Measurements from ENCODE around the gene GATM.
"Not testable (repeated sequence)": the region's sequence is repeated elsewhere in the genome, so short reads cannot be mapped to it uniquely, and the experiment has no call there.

The GATM gene

DNA sequence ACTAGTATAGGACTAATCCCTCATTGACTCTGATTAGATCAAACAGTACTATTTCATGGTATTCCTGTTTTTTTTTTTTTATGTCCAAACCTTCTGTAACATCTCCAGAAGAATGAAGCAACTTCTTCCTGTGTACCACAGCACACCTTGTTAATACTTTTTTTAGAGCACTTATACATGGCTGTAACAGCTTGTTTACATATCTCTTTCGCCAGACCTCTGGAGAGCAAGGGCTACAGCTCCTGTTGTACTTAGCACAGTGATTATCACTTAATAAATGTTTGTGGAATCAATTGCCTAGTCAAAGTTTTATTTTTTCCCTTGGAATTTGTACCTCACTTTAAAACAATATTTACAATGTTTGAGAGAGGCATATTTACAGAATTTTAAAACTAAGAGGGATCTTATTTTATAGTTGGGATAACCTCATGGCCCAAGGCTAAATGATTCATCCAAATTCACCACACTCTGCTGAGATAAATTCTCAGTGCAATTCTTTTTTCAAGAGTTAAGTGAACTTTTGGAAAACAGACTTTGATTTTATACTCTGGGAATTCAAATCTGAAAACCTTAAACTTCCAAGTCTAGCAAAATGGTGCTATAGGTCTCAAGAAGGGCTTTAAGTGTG is 9.2 kb upstream of the GATM start:
- no peak for DNase-seq (ENCODE audit: low spot score)

DNA sequence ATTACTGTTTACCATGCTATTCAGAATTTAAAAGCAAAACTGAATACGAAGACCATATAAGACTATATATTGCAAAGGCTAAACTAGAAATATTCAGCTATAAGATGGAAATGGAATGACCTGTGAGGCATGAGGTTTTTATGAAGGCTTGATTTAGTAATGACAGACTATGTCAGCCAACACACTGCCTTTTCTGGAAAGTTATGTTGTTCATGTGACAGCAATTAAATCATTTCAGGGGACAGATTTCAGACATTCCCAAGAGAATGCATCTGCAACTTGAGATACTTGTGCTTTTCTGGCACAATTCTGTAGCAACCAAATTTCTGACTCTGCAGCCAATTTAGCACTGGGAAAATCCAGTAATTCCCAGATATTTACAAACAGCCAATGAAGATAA is 8.6 kb upstream of the GATM start:
- no peak for DNase-seq (ENCODE audit: low spot score)

DNA sequence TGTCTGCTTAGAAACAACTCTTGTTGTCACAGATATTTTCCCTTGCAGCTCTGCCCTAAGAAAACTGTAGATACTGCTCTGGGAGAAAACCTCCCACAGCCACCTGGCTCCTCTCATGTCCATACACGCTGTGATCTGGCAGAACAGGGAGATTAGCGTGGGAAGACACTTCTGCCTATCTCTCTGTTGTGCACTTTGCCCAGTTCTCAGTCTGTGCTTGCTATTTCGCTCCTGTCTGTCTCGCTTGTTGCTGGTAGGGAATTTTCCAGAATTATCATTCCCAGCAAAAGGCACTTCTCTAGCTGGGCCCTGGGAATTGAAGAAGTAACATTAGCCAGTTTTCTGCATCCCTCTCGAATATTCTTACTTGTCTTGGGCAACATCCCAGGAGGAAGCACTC is 8.1 kb upstream of the GATM start:
- DNase-seq (ENCODE audit: low spot score): peak; percentile 78

DNA sequence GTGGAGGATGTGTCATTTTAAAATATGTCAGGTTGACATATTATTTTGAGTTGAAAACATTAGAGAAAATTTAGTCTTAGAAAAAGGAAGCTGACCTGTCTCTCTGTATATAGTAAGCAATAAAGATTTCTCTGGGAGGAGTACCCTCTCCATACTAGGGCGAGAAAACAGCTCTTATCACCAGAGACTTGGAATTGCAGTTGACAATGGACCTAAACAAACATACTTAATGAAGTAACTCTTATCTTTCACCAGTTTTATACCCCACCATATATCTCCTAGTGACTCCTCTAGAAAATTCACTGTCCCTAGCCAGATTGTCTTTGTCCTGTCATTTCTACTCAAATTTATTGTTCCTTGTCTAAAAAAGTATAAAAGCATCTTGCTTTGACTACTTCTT is 7.2 kb upstream of the GATM start:
- DNase-seq (ENCODE audit: low spot score): no peak

DNA sequence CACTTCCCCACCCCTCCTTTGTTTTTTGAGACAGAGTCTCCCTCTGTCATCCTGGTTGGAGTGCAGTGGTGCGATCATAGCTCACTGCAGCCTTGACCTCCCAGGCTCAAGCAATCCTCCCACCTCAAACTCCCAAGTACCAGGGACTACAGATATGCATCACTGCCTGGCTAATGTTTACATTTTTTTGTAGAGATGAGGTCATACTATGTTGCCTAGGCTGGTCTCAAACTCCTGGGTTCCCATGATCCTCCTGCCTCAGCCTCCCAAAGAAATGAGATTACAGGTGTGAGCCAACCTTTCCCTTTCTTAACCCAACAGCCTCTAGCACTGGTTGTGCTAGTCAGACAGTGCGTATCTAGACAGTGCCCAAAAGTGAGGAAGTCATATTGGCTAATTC is 6.4 kb upstream of the GATM start:
- no peak for DNase-seq (ENCODE audit: low spot score)

DNA sequence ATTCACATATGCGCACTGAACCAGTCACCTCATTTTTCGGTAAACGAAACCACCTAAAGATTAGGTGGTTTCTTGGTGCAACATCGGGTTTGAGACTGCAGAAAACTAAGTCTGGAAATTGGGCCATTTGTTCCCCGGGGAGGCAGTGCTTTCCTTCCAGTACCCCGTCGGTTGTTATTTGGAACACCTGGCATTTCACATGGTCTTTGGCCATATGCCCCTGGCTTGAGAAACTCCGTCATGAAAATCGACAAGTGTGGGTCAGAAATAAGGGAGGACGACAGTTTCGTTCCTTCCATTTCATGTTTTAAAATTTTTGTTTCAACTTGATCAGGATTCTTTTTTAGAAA is 544 bp upstream of the GATM start:
- DNase-seq (ENCODE audit: low spot score): peak; percentile 72

DNA sequence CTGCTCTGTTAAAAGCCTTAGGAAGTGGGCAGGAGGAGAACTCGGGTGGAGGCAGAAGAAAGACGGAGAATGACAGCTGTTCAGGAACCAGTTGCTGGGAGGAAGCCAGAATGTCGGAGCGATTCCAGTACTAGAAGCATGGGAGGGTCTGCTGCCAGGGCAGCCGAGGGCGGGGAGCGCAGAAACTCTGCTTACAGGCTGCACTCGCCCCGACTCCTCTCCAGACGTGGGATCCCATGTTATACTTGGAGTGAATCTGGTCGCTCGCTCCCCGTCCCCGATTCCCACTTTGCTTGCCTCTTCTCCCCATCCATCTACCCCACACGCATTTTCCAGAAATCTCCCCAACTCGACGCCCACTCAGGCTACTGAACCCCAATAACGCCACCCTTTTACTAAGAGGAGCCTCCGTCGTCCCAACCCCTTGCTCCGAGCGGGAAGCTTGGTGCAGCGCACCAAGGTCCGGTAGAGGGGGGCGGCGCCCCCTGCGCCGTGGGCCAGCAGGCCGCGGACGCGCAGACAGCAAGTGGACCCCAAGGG is 665 bp downstream of the GATM start:
- no peak for DNase-seq (ENCODE audit: low spot score)

DNA sequence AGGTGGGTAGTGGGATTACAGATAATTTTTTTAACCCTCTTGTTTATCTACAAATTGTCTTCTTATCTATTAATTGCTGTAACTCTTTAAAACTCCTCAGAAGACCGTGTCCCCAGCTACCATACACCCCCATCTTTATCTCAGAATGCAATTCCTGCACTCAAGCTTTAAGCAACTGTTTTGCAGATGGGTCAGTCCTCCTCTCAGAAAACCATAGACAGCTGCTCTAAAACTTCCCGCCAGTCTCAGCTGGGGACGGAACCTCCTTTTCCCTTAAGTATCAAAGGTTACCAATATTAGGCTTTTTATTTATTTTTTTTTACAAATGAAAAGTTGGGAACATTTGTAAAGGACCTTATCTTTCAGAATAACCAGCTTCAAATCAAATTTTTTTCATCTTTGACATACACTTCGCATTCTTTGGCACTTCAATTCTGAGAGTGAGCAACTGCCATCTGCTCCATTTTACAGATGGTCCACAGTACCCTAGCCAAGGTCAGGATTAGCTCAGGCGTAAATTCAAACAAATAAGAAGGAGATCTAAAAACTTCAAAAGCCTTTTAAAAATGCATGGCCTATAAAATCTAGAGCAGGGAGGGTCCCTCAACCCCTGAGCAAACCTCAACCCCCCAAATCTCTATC is 1.3 kb downstream of the GATM start:
- no peak for DNase-seq (ENCODE audit: low spot score)

DNA sequence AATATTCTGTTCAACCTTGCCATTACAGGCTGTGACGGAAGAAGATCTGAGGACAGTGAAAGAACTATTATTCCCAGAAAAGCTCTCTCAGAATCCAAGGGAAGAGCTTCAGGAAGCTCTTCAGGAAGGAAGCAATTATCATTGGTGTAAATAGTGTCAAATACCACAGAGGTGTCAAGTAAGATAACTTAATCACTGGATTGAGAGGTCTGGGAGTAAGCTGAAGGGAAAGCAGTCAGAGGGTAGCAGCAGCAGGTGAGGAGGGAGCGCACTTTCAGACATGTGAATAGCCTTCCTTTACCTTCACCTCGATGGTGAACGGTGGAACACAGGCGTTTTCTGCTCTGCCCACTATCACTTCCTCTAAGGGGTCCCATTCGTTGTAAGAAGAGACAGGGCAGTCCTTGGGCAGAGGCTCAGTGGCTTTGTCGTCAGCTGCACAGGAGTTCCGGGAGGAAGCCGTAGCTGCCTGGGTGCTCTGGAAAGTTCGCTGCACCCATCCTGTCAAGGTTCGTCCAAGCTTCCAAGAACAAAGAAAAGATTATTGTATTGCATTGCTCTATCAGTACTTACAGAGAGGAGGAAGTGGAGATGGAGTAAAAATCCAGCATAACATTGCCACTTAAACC is 1.9 kb downstream of the GATM start:
- DNase-seq (ENCODE audit: low spot score): peak; percentile 75

DNA sequence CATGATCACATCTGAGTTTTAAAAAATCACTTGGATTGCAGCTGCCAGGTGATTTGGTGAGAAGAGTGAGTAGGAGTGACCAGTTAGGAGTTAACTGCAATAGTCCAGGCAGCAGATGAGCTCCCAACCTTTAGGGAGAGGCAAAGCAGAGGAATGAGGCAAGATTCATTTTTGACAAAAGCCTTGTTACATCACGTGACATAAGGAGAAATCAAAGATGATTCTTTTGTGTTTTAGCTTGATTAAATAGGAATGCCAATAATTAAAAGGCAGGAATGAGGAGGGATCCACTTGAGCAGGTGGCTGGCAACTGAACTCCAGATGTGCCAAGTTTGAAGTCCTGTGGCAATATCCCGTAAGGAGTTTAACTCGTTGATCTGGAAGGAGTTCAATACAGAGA is 2.5 kb downstream of the GATM start:
- DNase-seq (ENCODE audit: low spot score): no peak

DNA sequence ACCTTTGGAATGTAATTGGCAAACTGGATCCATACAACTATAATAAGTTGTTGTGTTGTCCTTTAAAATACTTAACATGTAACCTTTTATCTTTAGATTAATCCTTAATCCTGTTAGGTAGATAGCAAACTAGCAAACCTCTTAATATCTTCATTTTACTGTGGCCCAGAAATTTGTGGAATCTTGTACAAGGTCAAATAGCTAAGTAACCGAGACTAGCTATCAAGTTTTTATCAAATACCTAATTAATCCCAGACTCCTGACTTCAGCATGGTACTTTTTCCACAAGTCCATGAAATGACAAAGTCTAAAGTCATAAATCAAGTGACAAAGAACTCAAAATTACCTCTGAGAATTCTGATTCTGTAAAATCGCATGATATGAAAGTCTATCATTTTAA is 4.4 kb downstream of the GATM start:
- DNase-seq (ENCODE audit: low spot score): no peak

DNA sequence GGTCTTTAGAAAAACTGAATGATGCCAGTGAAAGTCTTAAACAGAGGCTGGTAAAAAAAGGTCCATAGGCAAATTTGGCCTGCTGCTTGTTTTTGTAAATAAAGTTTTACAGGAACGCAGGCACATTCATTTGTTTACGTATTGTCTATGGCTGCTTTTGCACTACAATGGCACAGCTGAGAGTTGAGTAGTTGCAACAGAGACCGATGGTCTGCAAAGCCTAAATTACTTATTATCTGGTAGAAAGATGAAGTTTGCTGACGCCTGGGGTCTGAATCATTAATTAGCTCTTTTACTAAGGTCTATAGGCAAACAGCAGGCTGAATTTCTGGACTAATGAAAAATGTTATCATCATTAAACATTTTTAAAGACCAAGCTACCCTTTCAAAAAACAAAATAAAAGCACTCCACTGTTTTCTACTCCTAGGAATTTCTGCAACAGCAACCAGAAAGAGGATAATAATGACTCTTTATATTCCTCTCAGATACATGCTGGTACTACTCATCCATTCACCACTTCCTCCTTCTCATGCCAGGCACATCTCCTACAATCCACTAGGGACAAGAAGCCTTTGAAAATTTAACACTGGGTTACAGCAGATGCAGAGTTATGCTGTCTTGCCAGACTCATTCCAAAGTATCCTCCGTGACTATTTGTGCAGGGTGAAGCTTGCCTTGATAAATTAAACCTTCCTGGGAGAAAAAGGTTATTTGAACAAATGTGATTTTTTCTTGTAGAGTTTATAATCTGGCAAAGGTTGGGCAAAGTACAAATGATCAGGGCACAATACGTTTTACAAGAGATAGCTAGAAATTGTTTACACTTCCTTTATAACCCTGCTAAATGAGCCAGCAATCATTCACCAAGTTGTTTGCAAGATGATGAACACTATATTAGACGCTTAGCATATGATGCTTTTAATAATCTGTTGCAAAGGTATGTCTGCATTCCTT is 6.0 kb downstream of the GATM start:
- DNase-seq (ENCODE audit: low spot score): peak; percentile 100

DNA sequence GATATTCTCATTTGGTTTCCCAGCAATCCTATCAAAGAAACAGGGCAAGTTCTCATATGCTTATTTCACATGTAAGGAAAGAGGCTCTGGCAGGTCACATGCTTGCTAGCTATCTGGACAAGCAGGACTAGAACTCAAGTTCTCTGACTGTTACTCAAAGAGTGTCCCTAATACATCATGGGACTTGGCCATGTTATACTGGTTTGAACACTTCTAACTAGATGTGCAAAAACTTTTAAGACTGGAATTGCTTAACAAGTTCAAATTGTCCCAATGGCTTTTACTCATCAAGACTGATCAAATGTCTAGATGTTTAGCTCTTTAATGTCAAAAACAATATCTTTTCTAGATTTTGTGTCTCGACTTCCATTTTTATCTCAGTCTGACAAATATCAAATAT is 6.8 kb downstream of the GATM start:
- peak; percentile 72 for DNase-seq (ENCODE audit: low spot score)

DNA sequence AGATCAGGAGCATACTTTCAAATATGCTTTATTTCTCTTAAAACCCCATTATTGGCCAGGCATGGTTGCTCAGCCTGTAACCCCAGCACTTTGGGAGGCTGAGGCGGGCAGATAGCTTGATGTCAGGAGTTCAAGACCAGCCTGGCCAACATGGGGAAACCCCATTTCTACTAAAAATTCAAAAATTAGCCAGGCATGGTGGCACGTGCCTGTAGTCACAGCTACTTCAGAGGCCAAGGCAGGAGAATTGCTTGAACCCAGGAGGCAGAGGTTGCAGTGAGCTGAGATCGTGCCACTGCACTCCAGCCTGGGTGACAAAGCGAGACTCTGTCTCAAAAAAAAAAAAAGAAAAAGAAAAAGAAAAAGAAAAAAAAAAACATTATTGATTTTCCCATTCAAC is 8.3 kb downstream of the GATM start:
- DNase-seq (ENCODE audit: low spot score): not testable (repeated sequence)

DNA sequence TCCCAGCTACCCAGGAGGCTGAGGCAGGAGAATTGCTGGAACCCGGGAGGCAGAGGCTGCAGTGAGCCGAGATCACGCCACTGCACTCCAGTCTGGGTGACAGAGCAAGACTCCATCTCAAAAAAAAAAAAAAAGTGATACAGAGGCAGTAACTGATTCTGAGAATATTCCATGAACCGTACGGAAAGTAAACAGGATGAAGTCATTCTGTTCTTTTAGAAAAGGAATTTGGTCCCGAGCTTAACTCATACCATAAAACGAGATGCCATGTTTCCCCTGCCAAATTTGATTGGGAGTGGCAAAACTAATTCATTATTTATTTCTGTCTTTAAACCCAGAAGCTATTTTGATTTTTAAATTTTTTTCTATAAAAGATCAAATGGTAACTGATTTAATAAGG is 11.1 kb downstream of the GATM start:
- not testable (repeated sequence) for DNase-seq (ENCODE audit: low spot score)

DNA sequence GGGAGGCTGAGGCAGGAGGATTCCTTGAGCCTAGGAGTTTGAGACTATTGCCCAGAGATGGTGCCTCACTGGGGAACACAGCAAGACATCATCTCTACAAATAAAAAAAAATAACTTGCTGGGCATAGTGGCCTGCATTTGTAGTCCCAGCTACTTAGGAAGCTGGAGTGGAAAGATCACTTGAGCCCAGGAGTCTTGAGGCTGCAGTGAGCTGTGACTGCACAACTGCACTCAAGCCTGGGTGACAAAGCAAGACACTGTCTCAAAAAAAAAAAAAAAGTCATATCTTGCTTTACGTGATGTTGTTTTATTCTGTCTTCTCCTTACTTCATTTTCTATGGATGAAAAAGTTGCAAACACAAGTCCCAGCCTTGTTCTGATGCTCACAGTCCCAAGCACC is 14.1 kb downstream of the GATM start:
- DNase-seq (ENCODE audit: low spot score): no peak

DNA sequence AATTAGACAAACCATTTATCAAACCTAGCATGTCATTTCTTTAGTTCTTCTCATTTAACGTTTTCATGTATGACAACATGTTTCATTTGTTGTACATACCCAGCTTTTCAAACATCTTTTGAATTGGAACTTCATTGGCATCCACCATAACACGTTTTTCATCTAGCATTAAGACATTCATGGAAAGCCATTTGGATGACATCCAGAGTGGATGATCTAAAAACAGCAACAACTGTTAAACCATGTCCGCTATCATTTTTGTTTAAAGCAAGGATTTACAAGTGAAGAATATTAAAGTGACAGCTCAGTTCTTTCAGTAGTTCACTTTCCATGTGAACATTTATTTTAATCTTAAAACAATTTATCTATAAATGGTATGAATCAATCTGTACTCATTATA is 14.5 kb downstream of the GATM start:
- DNase-seq (ENCODE audit: low spot score): no peak

DNA sequence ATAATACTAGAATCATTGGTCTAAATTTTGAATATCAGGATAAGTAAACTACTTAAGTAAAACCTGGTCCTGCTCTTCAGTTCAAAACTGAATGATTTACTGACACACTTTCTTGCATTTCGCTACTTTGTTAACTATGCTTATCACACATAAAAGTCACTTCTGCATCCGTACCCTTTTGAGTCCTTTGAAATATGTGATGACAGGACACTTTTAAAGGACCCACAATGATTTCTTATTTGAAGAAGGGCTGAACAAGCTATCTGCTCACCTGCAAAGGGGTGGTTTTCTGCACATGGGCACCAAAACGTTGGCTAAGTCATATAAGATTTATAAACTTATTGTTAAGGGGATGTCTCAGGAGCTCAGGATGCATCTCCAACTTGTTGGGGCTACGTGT is 15.0 kb downstream of the GATM start:
- DNase-seq (ENCODE audit: low spot score): no peak

DNA sequence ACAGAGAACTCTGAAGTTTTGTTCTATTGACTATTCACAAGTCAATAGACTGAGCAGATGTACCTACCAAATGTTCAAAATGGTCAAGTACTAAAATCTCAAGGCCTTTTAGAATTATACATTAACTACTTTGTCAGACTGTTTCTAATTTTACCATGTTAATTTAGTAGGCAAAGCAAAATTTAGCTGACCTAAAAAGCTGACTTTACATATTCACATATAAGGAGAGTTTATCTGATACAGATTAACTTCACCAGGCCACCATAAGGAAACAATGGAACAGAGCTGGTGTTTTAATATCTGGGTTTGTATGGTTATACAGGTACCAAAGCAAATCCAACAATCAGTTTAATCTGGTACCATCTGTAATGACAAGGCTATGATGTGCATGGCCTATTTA is 15.9 kb downstream of the GATM start:
- no peak for DNase-seq (ENCODE audit: low spot score)

DNA sequence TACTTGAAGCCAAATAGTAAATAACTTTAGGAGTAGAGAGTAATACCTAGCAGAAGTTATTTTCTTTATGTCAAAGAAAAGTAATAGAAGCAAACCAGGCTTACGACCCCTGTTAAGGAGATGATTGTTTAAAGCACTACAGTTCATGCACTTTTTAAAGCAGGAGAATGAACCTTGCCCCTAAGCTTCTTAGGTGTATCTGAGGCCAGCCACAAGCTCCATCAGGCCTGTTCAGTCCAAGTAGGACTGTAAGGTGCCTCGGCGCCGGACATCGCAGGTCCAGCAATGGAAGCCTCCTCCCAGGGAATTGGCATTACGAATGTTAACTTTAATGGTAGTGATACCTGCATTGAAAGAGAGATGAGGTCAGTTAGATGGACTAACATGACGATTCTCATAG is 16.5 kb downstream of the GATM start:
- DNase-seq (ENCODE audit: low spot score): no peak

DNA sequence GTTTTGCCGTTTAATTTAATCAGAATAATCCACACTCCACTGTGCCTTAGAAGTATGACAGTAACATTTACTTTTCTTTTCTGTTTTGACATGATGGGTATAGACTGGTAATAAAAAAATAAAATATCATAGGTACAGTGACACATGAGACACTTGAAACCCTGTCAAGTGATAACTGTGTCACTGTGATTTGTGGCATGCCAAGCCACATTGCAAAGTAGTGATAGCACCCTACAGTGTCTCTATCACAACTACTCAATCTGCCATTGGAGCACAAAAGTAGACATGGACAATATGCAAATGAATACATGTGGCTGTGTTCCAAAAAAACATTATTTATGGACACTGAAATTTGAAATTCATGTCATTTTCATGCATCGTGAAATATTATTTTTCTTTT is 22.5 kb downstream of the GATM start:
- no peak for DNase-seq (ENCODE audit: low spot score)

DNA sequence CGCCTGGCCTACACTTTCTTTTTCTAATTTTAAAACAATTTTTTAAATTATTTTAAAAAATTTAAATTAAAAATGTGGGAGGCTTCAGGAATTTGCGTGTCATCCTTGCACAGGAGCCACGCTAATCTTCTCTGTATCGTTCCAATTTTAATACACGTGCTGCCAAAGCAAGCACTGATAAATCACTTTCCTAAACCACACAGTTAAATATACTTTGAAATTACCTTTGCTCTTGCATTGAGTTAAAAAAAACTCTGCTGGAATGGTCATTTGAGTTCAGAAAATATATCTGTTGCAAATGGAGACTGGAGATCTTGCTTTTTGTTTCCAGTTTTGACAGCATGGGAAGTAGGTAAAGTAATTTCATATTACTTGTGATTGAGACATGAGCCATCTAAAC is 23.6 kb downstream of the GATM start:
- no peak for DNase-seq (ENCODE audit: low spot score)

DNA sequence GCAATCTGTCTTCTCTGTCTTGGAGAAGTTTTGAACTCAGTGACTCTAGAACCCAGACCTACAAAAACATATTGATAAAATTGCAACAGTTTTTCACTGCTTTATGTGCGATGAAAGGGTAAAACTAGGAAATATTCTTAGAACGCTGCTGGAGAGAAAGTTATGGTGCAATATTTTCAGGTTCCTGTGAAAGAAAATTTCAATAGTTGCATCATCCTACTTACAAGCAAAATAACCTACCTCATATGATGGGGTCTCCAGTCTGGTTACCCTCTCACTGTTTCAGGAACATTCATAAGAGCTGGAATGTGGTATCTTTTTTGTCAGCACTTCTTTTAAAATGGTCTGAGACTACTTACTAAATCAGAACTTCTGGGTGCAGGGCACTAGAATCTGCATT is 27.1 kb downstream of the GATM start:
- DNase-seq (ENCODE audit: low spot score): no peak
